Limb (tissue), 2 donors: Measurements from ENCODE around the gene MT1B.

ENCODE experiments used
- DNase-seq, 2 donors: peaks; one replicate each; pipeline ENCODE4 v3.0.0-alpha.2; 2016; ENCODE audit errors: extremely low spot score in 2 of 2

MT1B gene

DNA sequence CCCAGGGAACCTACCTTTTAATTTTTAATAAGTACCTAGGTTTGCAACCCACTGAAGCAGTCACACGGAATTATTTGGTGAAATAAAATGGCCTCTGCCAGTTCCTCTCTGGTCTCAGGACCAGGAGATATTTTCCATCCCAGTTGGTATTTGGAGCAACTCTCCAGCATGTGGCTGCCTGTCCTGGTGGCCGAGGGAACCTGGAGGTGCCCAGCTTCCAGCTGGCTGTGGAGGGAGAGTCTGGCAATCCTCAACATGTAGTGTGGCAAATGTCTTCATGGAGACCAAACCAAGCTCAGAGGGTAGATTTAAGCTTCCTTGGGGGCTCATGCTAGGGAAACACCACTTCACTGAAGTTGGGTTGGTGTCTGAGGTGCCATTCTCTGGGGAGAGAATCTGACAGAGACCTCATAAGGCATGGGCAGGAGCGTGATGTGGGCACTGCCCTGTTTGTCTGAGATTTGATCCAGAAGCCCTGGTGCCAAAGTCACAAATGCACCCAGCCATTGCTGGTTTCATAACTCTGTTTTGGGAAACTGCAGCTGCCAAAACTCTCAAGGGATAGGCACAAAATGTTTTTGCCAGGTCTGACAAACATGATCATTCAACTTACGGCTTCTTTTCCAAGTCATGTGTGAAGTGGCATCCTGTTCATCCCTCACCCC is 33.4 kb downstream of the MT1B start:
- DNase-seq = no peak

DNA sequence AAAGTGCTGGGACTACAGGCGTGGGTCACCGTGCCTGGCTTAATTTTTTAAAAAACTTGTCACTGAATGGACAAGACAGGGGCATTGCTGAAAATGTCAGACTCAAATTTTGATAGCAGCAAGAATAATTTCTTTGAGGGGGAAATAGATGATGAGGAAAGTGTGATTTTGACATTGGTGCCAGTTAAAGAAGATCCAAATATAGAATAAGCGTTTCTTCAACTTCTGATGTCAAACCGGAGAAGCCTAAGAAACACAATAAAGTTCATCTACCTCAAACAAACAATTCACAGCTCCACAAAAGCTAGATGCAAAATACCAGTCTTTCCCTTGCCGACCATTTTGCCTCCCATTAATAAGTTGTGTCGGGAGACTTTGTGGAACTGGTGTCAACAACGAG is 35.1 kb downstream of the MT1B start:
- DNase-seq = no peak

DNA sequence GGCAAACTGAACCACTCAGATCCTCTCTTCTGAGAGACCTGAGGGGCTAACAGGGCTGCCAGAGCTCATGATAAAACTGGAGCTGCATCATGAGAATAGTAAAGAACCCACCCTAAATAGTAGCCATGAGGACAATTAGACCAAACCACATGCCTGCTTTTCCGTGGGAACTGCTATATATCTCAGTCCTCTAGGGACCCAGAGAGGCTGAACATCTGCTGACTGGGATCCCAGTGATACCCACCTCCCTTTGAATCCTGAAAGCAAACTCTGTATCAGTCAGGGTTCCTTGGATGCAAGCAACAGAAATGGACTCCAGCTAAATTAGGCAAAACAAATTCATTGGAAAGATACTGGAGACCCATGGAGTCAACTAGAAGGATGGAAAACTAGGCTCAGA is 37.1 kb downstream of the MT1B start:
- DNase-seq = no peak

DNA sequence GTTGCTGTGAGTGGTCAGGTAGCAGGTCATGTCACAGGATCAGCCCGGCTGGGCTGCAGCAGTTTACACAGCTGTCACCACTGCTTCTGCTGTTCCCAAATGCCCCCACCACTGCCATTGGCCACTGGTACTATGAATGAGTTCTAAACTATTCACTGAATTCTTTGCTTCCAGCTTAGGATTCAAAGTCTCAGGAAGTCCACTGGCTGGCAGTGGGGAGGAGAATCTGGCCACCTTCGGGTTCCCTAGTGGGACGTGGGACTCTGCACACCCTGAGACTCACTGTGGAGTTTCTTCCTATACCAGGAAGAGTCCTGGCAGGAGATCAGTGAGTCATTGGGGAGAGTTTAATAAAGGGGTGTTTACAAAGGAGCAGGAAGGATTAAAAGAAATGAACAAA is 37.5 kb downstream of the MT1B start:
- DNase-seq = no peak

- no peak for DNase-seq
Observed at GRCh38 chr16:56690420-56691122, 38.9 kb downstream of the MT1B start.

DNA sequence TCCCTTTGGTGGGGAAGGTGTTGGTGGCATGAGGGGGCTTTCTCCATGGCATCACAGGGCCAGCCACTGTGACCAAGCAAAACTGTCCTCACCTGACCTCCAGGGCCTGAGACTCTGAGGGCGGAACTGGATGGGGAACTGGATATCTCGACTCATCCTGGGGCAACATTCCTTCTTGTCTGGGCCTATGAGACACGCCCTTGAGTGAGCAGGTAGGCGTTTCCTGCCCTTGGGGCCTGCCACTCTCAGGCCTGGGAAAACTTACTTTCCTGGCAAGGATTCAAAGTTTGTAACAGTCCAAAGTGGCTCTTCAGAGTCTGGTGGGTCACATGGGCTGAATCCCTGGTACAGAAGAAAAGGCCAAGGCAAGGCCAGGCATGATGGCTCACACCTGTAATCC is 40.2 kb downstream of the MT1B start:
- DNase-seq = no peak

GRCh38 chr16:56695246-56695645 is 43.6 kb downstream of the MT1B start:
- DNase-seq = no peak

DNA sequence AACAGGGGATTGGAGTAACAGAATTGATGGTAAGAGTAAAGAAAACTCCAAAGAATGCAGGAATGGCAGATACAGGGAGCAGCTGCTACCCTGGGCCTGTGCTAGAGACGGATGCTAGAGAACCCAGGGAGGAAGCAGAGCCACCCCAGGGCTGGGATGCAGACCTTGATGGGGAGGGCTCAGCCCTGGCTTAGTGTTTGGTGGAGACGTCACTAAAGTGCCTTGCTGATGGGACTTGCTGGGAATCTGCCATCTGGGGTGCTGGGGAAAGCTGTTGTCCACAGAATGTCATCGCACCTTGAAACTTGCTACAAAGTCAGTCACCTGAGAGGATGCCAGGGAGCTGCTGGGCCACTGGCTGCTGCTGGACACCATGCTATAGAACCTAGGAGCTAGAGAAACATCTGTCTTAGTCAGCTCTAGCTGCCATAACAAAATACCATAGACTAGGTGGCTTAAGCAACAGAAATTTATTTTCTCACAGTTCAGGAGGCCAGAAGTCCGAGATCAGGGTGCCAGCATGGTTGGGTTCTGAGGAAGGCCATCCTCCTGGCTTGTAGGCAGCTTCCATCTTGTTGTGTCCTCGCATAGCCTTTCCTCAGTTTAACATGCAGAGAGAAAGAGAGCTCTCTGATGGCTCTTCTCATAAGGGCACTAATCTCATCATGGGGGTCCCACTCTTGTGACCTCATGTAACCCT is 45.9 kb downstream of the MT1B start:
- no peak for DNase-seq

- DNase-seq = no peak
Observed at GRCh38 chr16:56700195-56700594, 48.5 kb downstream of the MT1B start.

DNA sequence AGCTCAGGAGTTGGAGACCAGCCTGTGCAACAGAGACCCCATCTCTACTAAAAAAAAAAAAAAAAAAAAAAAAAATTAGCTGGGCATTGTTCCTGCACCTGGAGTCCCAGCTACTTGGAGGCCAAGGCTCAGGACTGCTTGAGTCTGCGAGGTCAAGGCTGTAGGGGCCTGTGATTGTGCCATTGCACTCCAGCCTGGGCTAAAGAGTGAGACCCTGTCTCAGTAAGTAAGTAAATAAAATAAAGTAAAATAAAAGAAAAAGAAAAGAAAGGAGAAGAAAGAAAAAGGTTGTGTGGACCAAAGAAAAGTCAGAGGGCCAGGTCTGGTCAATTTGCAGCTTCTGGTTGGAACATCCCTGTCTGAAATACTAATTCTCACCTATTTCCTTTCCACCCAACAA is 48.9 kb downstream of the MT1B start:
- DNase-seq = no peak

GRCh38 chr16:56701534-56701933 is 49.8 kb downstream of the MT1B start:
- DNase-seq = no peak
